Tibial nerve (tissue), 4 donors: ENCODE measurements around the gene LTBP2.

Source experiments
- EP300 ChIP-seq, 2 donors: sonication (generic); formaldehyde crosslinking; IDR thresholded peaks; one replicate each; pipeline ENCODE4 v1.6.1; 2017; ENCODE audit warnings: antibody characterized with exemption in 2 of 2, mild to moderate bottlenecking in 1 of 2
- POLR2A ChIP-seq, 2 donors: fragments of 450-650 bp; IDR thresholded peaks; one replicate each; pipeline ENCODE4 v1.6.1; 2017; ENCODE audit warnings: antibody characterized with exemption in 2 of 2, mild to moderate bottlenecking in 2 of 2, moderate library complexity in 2 of 2
- TF ChIP-seq, protein P1 (sequence below), 5 experiments: fragments of 200-600 bp in 3 of 5; fragments of 450-650 bp in 2 of 5; sonication (generic) in 3 of 5; IDR thresholded peaks; one replicate each; pipeline ENCODE4 v1.5.1; 2016 to 2019; ENCODE audit warnings: antibody characterized with exemption in 5 of 5, mild to moderate bottlenecking in 3 of 5, moderate library complexity in 2 of 5

DNA sequence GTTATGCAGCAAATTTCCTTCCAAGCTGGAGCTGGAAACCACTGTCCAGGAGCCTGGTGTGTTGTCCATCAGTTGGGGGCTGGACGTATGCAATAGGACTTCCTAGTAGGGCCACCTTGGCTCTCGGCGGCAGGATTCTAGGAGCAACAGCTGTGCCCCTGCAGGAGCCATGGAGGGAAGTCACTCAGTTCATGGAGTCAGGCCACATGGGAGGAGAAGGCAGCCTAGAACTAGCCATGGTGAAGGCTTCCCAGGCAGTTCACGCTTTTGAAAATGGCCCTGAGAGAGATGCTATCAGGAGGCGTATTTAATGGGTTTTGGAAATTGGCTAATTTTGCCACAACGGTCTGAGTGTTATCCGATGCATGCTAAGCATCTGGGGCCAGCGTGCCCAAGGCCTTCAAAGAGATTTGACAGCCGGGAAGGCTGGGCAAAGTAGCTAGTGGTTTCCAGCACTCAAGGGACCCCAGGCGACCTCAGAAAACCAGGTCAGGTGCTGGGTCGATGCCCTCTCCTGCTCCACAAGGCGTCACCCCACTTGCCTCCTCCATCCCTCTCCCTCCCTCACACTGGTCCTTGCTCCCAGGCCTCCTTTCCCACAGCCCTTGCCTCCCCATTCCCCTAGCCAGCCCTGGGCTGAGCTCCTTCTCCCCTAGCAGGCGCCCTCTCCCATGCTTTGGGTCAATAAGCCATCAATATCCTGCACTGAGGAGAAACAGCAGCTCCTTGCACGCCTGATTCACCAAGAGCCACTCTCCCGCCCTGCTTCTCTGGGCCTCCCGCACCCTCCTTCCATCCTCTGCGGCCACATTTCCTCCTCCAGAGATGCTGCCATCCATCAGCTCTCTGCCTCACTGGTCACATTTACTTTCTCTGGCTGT is 155.1 kb downstream of the LTBP2 start:
- no peak for TF ChIP-seq POLR2A (IDR thresholded peaks at IDR 0.05)
- TF ChIP-seq, protein P1, sequence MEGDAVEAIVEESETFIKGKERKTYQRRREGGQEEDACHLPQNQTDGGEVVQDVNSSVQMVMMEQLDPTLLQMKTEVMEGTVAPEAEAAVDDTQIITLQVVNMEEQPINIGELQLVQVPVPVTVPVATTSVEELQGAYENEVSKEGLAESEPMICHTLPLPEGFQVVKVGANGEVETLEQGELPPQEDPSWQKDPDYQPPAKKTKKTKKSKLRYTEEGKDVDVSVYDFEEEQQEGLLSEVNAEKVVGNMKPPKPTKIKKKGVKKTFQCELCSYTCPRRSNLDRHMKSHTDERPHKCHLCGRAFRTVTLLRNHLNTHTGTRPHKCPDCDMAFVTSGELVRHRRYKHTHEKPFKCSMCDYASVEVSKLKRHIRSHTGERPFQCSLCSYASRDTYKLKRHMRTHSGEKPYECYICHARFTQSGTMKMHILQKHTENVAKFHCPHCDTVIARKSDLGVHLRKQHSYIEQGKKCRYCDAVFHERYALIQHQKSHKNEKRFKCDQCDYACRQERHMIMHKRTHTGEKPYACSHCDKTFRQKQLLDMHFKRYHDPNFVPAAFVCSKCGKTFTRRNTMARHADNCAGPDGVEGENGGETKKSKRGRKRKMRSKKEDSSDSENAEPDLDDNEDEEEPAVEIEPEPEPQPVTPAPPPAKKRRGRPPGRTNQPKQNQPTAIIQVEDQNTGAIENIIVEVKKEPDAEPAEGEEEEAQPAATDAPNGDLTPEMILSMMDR (IDR thresholded peaks at IDR 0.05) = no peak
- no peak for TF ChIP-seq EP300 (IDR thresholded peaks at IDR 0.05)
